ENCODE data around the gene PI16. TPM values are rescaled to one million over a fixed set of nuclear protein-coding genes. Genes with fewer than 3 reads are reported as not detected.
"Not testable (repeated sequence)": the region's sequence is repeated elsewhere in the genome, so short reads cannot be mapped to it uniquely, and the experiment has no call there.

Gene PI16
- total RNA-seq, 1 experiment from 2014 or later, result 0.17 TPM

DNA sequence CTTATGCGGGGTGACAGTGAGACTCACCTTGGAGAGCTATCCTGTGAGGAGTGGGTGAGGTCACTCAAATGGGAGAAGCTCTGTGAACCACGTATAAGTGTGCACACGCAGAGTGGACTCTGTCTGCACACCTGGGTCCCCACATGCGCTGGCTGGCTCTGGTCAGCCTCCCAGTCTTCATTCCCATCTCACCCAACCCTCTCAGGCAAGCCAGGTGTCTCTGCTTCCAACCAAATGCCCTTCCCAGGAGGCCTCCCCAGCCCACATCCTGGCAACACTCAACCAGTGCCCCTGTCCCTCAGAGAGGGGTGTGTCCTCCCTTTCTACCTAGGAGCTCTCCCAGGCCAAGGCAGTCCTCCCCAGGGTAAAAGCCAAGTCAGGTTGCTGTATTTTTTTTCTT is 8.0 kb upstream of the PI16 start:
- Mint-ChIP-seq H3K9me3 (no peaks in the 10 kb centered on the region), H3K27me3 (ENCODE audit: low read depth) (peaks cover 3% of the 10 kb centered on the region; the same call in 1 of the 2 replicates), H3K4me3 (no peak overlapping the region), H3K36me3 (no peaks in the 10 kb centered on the region), H3K4me1 (peaks cover 24% of the 10 kb centered on the region), H3K27ac (peak overlapping the region; percentile 50; the same call in 1 of the 2 replicates)
- TF ChIP-seq NR2C2 (CRISPR knock-in tag; IDR thresholded peaks at IDR 0.05), result no peak
- POLR2A ChIA-PET, result no interaction called here
- ATAC-seq (no peak), DNase-seq (ENCODE audit: low spot score) (no peak)
- CTCF ChIA-PET, result interaction anchor here (2.3 kb wide), 1 partner anchor 72 kb away, joined by 6 read pairs; no protein-coding TSS in a partner anchor

DNA sequence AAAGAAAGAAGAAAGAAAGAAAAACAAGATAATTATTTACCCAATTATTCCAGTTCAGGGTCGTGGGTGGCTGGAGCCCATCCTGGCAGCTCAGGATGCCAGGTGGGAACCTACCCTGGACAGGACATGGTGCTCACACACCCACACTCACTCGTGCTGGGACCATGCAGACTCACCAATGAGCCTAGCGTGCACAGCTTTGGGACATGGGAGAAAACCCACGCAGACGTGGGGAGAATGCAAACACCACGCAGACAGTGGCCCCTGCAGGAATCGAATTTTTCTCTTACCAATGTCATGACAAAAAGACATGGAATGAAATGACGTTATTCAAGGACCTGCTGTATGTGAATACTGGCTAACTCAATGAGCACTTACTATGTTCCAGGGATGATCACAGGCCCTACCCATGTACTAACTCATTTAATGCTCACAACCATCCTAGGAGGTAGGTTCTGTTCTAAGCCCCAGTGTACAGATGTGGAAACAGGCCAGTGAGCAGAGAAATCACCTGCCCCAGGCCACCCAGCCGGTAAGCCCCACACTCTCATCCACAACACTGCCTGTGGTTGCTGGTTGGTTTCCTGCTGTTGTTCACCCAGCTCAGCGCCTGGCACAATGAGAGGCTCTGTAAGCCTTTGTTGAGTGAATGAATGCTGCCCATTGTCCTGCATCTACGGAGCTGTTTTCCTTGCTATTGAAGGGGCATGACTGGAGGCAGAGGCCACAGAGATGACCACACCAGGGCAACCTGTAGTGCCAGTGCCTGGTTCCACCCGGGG is 6.8 kb upstream of the PI16 start:
- Mint-ChIP-seq H3K27ac (no peak overlapping the region), H3K36me3 (no peaks in the 10 kb centered on the region), H3K27me3 (ENCODE audit: low read depth) (peaks cover 3% of the 10 kb centered on the region; the same call in 1 of the 2 replicates), H3K9me3 (no peaks in the 10 kb centered on the region), H3K4me1 (peaks cover 24% of the 10 kb centered on the region), H3K4me3 (no peak overlapping the region)
- ChIA-PET POLR2A (no interaction called here), CTCF (interaction anchor here (1.0 to 2.3 kb wide), 2 partner anchors 62 to 71 kb away, joined by 4 to 6 read pairs; partner anchors contain the start of gene C6orf89)
- ATAC-seq (no peak), DNase-seq (ENCODE audit: low spot score) (peak; percentile 4)
- TF ChIP-seq GTF2I (CRISPR knock-in tag; conservative IDR thresholded peaks at IDR 0.05) (no peak), ELF4 (CRISPR knock-in tag; IDR thresholded peaks at IDR 0.05; ENCODE audit: low read depth) (no peak), ZNF317 (CRISPR knock-in tag; IDR thresholded peaks at IDR 0.05; ENCODE audit: borderline replicate concordance, low read depth) (no peak), CREM (CRISPR knock-in tag; IDR thresholded peaks at IDR 0.05) (no peak), ZNF232 (CRISPR knock-in tag; IDR thresholded peaks at IDR 0.05) (no peak), USF2 (CRISPR knock-in tag; IDR thresholded peaks at IDR 0.05) (no peak), ZNF219 (CRISPR knock-in tag; IDR thresholded peaks at IDR 0.05; ENCODE audit: borderline replicate concordance) (no peak), JUN (CRISPR knock-in tag; IDR thresholded peaks at IDR 0.05) (no peak), JAZF1 (CRISPR knock-in tag; IDR thresholded peaks at IDR 0.05) (no peak), GRHL2 (CRISPR knock-in tag; IDR thresholded peaks at IDR 0.05; ENCODE audit: insufficient replicate concordance, severe bottlenecking) (no peak), ZNF425 (CRISPR knock-in tag; conservative IDR thresholded peaks at IDR 0.05) (no peak)
- TF ChIP-seq, protein P1, sequence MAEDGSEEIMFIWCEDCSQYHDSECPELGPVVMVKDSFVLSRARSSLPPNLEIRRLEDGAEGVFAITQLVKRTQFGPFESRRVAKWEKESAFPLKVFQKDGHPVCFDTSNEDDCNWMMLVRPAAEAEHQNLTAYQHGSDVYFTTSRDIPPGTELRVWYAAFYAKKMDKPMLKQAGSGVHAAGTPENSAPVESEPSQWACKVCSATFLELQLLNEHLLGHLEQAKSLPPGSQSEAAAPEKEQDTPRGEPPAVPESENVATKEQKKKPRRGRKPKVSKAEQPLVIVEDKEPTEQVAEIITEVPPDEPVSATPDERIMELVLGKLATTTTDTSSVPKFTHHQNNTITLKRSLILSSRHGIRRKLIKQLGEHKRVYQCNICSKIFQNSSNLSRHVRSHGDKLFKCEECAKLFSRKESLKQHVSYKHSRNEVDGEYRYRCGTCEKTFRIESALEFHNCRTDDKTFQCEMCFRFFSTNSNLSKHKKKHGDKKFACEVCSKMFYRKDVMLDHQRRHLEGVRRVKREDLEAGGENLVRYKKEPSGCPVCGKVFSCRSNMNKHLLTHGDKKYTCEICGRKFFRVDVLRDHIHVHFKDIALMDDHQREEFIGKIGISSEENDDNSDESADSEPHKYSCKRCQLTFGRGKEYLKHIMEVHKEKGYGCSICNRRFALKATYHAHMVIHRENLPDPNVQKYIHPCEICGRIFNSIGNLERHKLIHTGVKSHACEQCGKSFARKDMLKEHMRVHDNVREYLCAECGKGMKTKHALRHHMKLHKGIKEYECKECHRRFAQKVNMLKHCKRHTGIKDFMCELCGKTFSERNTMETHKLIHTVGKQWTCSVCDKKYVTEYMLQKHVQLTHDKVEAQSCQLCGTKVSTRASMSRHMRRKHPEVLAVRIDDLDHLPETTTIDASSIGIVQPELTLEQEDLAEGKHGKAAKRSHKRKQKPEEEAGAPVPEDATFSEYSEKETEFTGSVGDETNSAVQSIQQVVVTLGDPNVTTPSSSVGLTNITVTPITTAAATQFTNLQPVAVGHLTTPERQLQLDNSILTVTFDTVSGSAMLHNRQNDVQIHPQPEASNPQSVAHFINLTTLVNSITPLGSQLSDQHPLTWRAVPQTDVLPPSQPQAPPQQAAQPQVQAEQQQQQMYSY (CRISPR knock-in tag; IDR thresholded peaks at IDR 0.05), result no peak

GRCh38 chr6:36949076-36949475 is 5.5 kb upstream of the PI16 start:
- DNase-seq (ENCODE audit: low spot score); POLR2A ChIA-PET; H3K27me3 Mint-ChIP-seq (ENCODE audit: low read depth); H3K9me3 Mint-ChIP-seq; H3K4me3 Mint-ChIP-seq; H3K36me3 Mint-ChIP-seq; ATAC-seq: not testable (repeated sequence)
- CTCF ChIA-PET, result interaction anchor here (1.2 kb wide), 1 partner anchor 69 kb away, joined by 4 read pairs; no protein-coding TSS in a partner anchor
- H3K4me1 Mint-ChIP-seq, result peaks cover 29% of the 10 kb centered on the region
- peak overlapping the region; percentile 41 for H3K27ac Mint-ChIP-seq
